Central memory CD4-positive, alpha-beta T cell (primary cell): Measurements from ENCODE around the gene CDC23.
A peak's percentile ranks its signal among the peaks of the same experiment; 100 is the strongest.
"Not testable (repeated sequence)": the region's sequence is repeated elsewhere in the genome, so short reads cannot be mapped to it uniquely, and the experiment has no call there.

ENCODE experiments used
- DNase-seq: peaks from one replicate; pipeline ENCODE4 v3.0.0; 2022
- total RNA-seq, 3 experiments: gene quantifications; one replicate each; lab custom pipeline; 2026; lab: John Stamatoyannopoulos, UW

CDC23 gene
- 22.0 to 67.3 (median 46.9) reads per million in 3 experiments for total RNA-seq

GRCh38 chr5:138213161-138214029 lies at the start of gene CDC23:
Gene CDC23, minus strand, starts transcription at chr5:138213323. Its CDS starts 11 bp downstream, at chr5:138213312.
- DNase-seq: peak; percentile 93

- no peak for DNase-seq
These were observed 45.7 kb upstream of the CDC23 start for GRCh38 chr5:138258704-138259292.

- DNase-seq: no peak
These were observed 44.5 kb upstream of the CDC23 start for GRCh38 chr5:138257583-138257982.

GRCh38 chr5:138252944-138253343 lies 39.8 kb upstream of the CDC23 start:
- no peak for DNase-seq

- not testable (repeated sequence) for DNase-seq
These were observed 34.7 kb upstream of the CDC23 start for GRCh38 chr5:138247800-138248199.

GRCh38 chr5:138246822-138247221 lies 33.7 kb upstream of the CDC23 start:
- no peak for DNase-seq

GRCh38 chr5:138246334-138246733 lies 33.2 kb upstream of the CDC23 start:
- DNase-seq: no peak

GRCh38 chr5:138245717-138246116 lies 32.6 kb upstream of the CDC23 start:
- no peak for DNase-seq

GRCh38 chr5:138243794-138244193 lies 30.7 kb upstream of the CDC23 start:
- DNase-seq: no peak

- DNase-seq: no peak
These were observed 28.8 kb upstream of the CDC23 start for GRCh38 chr5:138241688-138242571.

GRCh38 chr5:138240650-138241385 lies 27.7 kb upstream of the CDC23 start:
- no peak for DNase-seq

- DNase-seq: no peak
These were observed 24.9 kb upstream of the CDC23 start for GRCh38 chr5:138238034-138238433.

GRCh38 chr5:138234651-138235050 lies 21.5 kb upstream of the CDC23 start:
- DNase-seq: no peak

- DNase-seq: no peak
These were observed 20.2 kb upstream of the CDC23 start for GRCh38 chr5:138233280-138233679.

- DNase-seq: no peak
These were observed 18.0 kb upstream of the CDC23 start for GRCh38 chr5:138230981-138231589.

- DNase-seq: no peak
These were observed 17.1 kb upstream of the CDC23 start for GRCh38 chr5:138230261-138230660.

- DNase-seq: no peak
These were observed 16.3 kb upstream of the CDC23 start for GRCh38 chr5:138229387-138229786.

- no peak for DNase-seq
These were observed 13.8 kb upstream of the CDC23 start for GRCh38 chr5:138226910-138227309.

- DNase-seq: no peak
These were observed 11.6 kb upstream of the CDC23 start for GRCh38 chr5:138224712-138225111.

GRCh38 chr5:138223532-138223931 lies 10.4 kb upstream of the CDC23 start:
- no peak for DNase-seq

GRCh38 chr5:138216799-138217198 lies 3.7 kb upstream of the CDC23 start:
- no peak for DNase-seq

- DNase-seq: no peak
These were observed 329 bp downstream of the CDC23 start for GRCh38 chr5:138212828-138213160.
